GM18520 (cell line): ENCODE data around the gene COPE.

Experiments used
- ATAC-seq: cut with Tn5 transposase; IDR thresholded peaks from one replicate; pipeline ENCODE4 v1.9.1; 2021; ENCODE audit not compliant: unreplicated experiment

The COPE gene

DNA sequence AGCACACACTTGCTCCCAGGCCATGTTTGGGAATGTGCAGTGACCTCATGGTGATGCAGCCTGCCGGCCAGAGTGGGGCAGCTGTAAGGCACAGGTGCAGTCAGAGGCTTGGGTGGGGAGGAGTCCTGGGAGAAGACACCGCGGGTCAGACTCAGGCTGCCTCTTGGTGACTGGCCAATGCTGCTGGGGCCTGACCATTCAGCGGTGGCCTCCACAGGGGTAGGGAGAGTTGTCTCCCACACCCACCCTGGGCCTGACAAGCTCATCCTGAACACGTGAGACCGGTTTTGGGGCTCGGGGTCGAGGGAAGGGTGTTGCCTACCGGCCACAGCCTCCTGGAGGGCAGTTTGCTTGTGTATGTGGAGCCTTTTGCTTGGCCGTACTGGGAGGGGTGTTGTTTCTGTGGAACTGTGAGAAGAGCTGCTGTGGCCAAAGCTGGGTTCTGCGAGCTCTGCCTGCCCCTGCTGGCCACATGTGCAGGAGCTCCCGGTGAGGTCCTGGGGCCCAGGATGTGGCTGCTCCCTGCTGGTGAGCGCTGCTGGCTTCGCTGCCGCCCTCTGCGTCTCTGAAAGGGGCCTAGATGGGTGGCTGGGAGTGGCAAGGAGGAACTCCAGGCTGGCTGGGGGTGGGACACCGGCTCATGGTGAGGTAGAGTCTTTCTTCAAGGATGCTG is 65.3 kb downstream of the COPE start:
- ATAC-seq: no peak

GRCh38 chr19:18852648-18853047 is 66.5 kb downstream of the COPE start:
- no peak for ATAC-seq

GRCh38 chr19:18851673-18852325 is 67.4 kb downstream of the COPE start:
- ATAC-seq: no peak

- no peak for ATAC-seq
Measured at GRCh38 chr19:18850471-18851375, 68.5 kb downstream of the COPE start.

- ATAC-seq: no peak
Measured at GRCh38 chr19:18849838-18850400, 69.3 kb downstream of the COPE start.
